GM21786 (cell line): ENCODE results near the gene CCT7.

Experiments used
- ATAC-seq: cut with Tn5 transposase; IDR thresholded peaks from one replicate; pipeline ENCODE4 v1.9.1; 2021; ENCODE audit not compliant: unreplicated experiment

The CCT7 gene

DNA sequence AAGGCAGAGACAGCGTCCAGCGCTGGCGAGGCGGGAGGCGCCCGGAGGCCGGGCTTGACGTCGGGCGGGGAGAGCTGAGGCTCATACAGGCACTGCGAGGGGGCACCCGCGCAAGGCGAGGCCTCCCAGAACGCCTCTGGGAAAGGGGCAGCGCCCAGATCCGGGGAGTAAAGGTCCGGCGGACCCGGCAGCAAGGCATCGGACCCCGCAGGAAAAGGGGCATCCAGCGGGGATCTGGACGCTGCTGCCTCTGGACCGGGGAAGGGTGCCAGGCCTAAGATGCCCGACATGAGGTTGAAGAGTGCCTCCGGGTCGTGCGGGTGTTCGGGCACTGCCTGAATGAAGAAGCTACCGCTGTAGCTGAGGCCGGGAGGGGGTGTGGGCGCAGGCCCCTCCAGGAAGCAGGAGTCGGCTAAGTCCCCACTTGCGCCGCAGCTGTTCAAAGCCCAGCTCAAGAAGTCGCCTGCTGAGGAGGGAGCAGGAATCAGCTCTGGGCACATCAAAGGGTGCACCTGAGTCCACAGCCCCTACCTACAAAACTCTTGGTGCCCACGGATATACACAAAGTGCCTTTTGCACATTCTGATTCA is 58.3 kb downstream of the CCT7 start:
- ATAC-seq = no peak

DNA sequence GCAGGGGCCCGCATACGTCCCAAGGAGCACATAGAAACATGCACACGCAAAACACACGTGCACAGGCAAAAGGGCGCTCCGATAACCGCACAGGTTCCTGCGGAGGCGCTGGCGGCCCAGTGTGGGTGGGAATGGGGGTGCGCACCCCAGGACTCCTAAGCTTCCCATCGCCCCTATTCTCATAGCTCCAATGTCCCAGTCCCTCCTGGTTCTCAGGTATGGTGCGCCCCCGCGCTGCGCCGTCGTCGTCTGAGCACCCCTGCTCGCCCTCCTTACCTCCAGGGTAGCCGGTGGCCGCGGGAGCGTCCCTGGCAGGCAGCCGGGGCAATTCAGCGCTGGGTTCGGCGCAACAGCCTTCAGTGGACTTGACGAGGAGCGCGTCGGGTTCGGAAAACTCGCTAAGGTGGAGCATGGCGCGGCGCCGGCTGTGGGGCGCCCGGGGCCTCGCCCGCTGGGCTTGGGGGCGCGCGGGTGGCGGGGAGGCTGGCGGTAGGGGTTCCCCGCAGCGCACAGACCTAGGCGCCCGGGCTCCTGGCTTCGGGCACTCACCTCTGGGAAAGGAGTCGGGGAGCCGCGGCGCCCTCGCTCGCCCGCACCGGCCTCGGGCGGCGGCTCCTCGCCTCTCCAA is 58.9 kb downstream of the CCT7 start:
- ATAC-seq = no peak

DNA sequence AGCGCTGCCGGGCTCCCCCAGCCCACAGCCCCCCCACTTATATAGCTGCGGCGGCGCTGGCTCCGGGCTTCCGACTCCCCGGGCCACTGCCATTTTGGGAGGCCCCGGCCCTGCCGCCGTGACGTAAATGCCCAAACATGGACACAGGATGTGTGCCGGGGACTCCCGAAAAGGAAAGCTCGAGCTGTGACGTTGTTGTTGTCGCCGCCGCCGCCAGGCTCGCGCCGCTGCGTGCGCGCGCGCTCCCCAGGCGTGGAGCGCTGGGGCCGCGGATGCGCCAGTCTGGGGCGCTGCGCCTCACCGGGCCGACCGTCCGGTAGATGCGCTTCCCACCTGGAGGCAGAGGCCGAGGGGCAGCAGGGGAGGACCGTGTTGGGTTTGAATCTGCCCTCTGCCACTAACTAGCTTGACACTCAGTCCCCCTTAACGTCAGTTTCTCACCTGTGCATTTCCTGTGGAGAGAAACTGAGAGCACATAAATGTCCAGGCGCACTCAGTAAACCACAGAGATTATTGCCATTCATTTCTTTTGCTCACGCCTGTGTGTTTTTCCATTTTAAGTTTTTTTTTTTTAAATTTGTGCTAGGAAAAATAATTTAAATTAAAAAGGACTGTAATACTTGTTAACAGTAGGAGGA is 59.5 kb downstream of the CCT7 start, which contains the start of gene EGR4:
Gene EGR4, minus strand, starts transcription at position 15 of the 638 bp plus-strand sequence. CDS start 231 bp downstream, outside the sequence.
- peak; percentile 90 for ATAC-seq

DNA sequence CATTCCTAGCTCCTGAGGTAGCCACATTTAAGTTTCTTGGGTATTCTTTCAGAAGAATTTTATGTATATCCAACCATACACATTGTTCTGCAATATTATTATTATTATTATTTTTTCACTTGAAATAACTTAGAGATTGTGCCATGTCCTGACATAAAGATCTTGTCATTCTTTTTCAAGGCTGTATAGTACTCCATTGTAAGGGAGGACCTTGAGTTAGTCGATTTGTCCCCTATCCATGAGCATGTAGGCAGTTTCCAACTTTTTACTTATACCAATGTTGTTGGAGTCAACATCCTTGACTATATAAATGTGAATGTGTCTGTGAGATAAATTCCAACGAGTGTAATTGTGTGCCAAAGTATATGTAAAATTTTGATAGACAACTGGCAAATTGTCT is 60.1 kb downstream of the CCT7 start:
- no peak for ATAC-seq

DNA sequence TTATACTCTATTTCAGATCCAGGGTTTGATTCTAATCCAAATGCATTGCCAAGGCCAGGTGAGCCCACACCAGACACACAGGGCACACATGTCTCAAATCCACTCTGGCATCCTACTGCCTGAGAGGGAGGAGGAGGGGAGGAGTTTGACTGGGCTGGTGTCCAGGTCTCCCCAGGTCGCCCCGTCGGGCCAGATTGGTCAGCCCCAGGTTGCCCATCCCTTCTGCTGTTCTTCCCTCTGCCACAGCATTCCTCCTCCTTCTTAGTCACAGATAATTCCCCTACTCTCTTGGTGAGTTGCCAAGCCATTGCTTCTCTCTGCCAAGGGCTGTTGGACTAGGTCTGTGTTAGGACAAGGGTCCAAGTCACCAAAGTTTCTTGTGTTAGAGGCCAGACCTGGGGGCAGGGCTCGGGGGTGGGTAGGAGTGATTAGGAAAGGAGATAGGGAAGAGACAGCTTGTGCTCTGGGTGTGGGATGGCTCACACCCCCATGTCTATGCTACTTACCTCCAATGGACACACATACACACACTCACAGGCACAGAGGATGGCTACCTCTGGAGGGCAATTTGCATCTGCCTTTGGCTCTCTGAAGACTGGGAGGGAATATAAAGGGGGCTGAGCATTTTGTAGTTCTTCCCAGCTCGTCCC is 61.8 kb downstream of the CCT7 start:
- no peak for ATAC-seq

DNA sequence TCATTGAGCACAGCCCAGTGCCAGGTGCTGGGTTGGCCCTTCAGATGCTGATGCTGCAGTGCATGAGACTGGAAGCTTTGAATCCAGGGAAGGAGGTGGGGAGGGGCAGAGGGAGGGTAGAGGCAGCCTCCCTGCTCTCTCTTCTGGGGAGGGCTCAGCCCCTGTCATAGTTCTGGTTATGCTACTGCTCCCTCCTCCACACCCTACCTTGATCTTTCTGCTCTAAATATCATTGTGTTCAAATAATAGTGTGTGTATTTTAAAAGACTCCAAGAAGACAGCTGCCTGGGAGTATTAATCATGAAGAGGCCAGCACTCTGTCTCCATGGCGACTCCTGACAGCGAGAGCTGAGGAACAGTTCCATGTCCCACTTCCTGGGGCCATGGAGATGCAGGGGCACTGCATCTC is 63.0 kb downstream of the CCT7 start:
- ATAC-seq = no peak

DNA sequence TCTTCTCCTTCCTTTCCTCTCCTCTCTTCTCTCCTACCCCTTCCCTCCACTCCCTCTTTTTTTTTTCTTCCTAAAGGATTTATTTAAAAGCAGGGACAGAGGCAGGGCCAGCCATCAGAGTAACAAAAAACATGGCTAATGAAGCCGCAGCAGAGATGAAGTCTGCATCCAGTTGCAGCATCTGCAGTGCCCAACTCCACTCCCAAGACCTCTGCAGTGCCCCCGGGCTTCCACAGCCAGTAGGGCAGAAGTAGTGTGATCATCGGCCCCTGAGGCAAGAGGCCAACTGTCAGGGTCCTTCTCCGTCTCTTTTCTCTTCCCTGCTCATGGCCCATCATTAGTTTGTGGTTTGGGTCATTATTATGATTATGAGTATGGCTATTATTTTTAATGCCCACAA is 63.5 kb downstream of the CCT7 start:
- no peak for ATAC-seq

DNA sequence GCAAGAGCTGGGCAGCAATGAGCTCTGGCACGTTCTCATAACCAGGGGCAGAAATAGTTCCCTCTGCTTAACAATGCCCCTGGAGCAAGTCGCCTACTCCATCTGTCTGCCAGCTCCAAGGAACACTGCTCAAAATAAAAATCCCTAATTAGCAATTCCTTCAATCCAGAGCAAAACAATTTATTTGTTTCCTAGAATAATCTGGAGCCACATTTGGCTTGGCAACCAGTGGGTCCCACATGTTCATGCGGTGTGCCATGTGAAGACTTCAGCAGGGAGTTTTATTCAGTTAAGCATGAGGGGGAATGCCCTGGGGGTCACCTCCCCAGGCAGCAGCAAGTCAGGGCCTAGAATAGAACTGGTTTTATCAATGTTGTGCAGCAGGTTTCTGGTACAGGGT is 66.8 kb downstream of the CCT7 start:
- no peak for ATAC-seq

DNA sequence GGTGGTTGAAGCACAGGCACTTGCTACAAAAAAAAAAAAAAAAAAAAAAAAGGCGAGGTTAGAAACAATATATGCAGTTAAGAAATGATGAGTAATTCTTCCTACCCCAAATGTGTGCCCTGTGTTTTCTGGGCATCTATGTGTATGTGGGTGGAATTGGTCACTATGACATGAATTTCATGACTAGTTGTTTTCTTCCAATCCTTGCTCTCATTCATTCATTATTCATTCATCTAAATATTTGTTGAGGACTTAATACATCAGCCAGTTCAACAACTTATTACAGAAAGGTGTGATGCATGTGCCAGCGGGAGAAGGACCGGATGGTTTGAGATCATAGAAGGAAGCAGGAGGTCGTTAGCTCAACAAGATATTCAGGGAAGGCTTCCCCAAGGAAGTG is 67.5 kb downstream of the CCT7 start:
- no peak for ATAC-seq
